ENCODE results near the gene MSH2.
"Not testable (repeated sequence)": the region's sequence is repeated elsewhere in the genome, so short reads cannot be mapped to it uniquely, and the experiment has no call there.

Gene MSH2

DNA sequence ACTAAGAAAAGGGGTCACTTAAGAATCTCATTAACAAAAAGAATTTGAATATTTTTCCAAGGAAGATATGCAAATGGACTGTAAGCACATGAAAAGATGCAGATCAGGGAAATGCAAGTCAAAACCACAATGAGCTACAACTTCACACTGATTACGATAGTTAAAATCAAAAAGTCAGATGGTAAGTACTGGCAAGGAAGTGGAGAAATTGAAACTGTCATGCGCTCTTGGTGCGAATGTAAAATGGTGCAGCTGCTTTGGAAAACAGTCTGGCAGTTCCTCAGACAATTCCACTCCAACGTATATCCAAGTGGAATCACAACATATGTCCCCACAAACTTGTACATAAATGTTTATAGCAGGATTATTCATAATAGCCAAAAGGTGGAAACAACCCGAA lies 81.4 kb downstream of the MSH2 start:
- no peak for DNase-seq (ENCODE audit: low read depth, low spot score)

DNA sequence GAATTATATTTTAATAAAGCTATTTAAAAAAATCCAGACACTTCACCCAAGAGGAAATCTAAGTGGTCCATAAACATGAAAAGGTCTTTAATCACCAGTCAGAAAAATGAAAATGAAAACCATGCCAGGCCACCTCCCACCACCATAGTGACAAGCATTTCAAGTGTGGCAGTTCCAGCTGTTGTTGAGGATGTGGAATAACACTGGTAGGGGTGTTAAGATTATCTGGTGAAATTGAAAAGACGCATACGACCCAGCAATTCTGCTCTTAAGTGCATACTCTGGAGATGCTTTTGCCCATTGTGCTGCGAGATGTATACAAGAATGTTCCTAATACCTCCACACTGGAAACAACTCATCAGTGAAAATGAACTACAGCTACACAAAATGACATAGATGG lies 82.2 kb downstream of the MSH2 start:
- no peak for DNase-seq (ENCODE audit: low read depth, low spot score)

DNA sequence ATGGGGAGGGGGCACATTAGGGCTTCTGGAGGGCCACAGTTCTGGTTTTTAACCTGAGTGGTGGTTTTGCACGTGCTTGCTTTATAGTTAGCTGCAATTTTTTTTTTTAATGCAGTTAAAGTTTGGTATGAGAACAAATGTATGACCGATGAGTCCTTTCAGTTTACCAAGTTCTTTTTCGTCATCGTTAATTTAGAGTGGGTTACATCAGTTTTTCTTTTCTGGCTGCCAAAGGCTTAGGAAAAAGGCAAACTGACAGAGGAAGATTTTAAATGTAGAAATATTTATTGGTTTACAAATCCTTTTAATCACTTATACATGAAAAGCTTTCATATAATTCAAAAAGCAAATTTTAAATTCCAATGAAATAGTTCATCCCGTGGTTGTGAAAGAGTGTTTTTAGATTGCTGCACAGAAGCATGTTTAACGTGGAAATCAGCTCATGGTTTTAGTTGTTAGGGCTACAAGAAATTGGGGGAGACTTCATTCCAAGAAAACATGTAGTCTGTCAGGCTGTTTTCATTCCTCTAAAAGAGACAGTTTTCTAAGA lies 82.9 kb downstream of the MSH2 start:
- no peak for DNase-seq (ENCODE audit: low read depth, low spot score)

DNA sequence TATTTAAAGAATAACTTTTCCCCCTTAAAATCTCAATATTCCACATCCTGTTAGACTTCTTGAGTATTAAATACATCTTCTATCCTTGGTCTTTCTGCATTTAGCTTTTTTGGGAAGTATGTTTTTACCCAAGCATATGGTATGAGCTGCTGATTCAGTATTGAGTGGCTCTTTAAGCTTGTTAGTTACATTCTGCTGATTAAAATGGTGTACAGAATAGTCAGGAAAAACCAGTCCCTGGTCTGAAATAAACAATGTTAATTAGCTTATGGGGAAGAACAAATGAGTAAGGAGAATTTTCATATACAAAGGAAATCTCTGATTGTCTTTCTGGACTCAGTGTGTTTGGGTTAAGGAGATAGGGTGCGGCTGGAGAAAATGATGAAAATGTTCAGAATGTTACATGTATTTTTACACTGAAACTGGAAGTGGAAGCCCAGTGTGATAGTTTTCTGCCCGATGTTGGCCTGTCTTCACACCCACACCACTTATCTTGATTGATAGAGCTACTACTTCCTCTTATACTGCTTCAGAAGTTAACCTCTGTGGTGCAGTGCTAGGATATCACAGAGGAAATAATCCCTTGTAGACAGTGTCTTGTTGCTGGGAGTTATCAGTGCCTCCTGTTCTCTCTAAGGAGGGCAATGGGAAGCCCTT lies 84.0 kb downstream of the MSH2 start:
- DNase-seq (ENCODE audit: low read depth, low spot score), result no peak

DNA sequence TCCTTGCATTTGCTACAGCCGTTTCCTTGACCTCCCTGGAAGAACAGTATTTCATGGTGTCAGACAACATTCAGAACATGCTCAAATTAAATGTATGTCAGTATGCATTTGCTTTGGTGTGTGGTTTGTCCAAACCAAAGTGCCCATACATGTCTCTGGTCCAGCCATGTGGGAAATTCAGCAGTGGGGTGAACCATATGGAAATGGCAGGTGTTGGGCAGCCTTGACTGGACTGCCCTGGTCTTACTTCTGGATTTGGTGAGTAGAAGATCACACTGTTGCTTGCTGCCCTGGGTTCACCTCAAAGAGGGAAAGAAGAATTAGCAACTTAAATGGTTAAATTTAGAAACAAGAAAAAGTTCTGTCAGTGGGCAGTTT lies 84.5 kb downstream of the MSH2 start:
- DNase-seq (ENCODE audit: low read depth, low spot score), result no peak

DNA sequence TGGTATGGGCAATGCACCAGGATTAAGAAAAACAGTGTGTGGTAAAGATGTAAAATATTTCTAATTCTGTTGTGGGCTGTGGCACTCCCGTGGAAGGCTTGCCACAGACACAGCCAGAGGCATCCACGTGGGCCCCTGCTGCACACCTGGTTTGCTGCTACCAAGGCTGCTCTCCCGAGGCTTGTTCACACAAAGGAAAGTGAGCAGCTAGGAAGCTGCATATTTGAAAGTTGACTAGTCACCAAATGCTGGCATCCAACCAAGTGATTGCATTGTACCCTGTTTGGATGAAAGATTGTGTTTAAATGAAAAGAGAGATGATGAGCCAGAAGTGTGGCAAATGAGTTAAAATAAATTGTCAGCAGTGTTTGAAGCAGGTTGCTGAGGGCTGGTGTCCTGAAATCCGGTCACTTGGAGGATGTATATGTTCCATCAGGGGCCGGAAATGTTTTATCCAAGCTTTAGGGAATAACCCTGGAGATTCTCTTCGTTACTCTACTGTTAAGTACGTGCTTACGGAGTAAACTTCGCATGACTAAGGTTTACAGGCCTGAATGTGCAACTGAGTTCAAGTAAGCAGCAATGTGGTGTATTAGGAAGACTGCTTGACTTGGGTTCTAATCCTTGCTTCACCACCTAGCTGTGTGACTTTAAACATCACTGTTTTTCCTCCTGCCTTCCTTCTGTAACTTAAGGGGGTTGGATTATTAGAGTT lies 86.1 kb downstream of the MSH2 start:
- DNase-seq (ENCODE audit: low read depth, low spot score), result no peak

DNA sequence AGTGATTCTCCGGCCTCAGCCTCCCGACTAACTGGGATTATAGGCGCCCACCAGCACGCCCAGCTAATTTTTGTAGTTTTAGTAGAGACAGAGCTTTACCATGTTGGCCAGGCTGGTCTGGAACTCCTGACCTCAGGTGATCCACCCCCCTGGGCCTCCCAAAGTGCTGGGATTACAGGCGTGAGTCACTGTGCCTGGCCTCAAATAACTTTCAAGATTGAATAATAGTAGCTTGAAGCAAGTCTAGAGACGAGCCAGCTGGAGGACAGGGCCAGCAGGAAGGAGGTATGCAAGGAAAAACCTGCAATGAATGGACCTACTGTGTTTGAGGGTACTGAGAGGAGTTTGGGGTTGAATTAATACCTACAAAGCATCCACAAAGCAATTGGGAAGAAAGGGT lies 87.5 kb downstream of the MSH2 start:
- no peak for DNase-seq (ENCODE audit: low read depth, low spot score)

DNA sequence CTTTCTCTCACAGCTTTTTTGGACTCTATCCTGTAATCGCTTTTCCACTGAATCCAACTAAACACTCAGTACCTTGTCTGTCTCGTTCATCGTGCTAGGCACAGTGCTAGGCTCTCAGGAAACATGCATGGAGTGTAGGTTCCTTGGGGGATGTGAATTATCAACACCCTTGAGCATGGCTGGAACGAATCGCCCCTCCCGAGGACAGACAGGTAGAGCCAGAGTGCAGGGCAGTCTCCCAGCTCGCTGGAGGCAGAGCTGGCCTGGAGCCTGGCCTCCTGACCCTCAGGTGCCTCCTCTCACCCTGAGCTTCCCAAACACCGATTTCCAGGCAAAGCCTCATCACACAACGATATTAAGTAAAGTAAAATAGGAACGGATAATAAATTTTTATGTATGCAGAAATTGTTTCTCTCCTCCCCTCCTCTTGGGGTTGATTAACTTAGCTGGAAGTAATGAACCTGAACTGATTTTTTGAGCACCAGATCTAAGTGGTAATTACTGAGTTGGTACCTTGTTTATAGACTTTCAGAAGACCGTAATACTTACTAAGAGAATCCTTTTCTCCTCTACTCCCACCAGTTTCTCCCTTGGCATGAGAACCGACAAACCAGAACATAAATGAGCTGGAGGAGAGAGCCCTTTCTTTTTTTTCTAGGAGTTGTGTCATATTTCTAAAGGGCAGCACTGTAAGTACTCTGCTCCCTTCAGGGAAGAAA lies 90.5 kb downstream of the MSH2 start:
- no peak for DNase-seq (ENCODE audit: low read depth, low spot score)

DNA sequence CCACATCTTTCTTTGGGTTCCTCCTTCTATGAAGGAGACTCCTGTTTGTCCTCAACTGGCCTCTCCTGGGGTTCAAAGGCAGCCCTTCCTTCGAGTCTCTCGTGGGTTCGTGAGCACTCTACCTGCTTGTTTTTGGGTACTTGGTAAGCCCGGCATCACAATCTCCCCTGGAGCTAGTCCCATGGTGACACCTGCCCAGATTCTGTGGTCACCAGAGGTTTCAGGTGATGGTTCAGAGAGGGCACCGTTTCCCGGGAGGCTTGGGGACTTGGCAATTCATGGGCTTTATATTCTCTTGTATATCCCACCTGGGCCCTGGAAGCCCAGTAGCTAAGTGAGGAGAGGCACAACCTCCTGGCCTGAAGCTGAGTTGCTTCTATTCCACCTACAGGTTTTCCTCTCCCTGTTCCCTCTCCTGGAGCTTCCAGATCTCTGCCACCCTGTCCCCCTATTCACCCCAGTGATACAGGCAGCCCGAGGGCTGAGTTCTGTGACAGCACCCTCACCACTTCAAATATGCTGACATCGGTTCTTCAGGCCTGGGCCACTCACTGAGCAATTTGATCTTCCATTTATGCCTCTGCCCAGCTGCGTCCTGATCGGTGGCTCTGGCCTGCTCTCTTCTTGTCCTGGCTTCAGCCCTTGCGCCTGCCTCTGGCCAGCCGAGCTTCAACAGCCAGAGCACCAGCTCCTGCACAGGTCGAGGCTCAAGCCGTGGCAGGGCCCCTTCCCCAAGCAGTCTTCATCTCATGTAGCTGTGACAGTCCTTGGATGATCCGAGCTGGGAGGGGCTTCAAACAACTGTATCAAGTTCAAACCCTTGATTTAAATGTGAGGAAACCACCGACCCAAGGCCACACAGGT lies 91.5 kb downstream of the MSH2 start:
- DNase-seq (ENCODE audit: low read depth, low spot score), result no peak

DNA sequence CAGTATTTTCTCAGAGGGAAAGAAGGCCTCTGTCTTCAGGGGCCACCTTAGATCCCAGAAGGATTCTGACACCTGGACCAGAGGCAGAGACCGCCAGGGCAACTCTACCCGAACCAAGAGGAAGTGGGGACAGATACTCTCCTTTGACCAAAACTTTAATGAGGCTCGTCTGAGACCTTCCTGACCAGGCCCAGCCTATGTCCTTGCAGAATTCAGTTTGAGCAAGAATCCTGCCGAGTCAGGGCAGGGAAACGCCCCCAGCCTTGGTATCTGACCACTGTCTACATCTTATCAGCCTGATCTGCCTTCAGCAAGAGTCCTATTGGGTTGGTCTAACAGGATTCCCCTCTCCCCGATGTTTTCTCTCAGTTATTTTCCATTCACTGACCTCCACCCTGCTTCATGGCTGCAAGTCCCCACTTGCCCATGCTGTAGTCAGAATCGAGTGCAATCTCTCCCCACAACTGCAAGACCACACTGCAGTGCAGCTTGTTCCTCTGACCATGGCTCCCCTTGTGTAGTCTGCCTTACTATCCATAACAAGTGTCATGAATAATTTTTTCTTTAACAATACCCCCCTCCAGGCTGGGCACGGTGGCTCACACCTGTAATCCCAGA lies 95.0 kb downstream of the MSH2 start:
- no peak for DNase-seq (ENCODE audit: low read depth, low spot score)

DNA sequence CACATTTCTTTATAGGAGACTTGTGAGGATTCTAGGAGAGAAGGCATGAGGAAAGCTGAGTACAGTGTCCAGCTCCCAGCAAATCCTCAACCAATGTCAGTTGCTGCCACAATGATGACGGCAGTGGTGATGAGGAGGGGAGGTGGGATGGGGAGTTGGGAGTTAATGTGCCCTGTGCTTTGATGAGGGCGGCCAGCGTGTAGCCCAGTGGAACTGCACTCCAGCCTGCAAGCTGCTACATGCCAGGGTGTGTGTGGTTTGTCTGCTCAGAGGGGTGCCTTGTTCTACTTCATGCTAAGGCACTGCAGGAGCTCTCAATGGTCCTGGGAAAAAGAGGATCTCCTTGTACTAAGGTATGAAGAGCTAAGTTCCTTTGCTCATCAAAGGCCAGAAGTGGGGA lies 96.1 kb downstream of the MSH2 start:
- no peak for DNase-seq (ENCODE audit: low read depth, low spot score)

DNA sequence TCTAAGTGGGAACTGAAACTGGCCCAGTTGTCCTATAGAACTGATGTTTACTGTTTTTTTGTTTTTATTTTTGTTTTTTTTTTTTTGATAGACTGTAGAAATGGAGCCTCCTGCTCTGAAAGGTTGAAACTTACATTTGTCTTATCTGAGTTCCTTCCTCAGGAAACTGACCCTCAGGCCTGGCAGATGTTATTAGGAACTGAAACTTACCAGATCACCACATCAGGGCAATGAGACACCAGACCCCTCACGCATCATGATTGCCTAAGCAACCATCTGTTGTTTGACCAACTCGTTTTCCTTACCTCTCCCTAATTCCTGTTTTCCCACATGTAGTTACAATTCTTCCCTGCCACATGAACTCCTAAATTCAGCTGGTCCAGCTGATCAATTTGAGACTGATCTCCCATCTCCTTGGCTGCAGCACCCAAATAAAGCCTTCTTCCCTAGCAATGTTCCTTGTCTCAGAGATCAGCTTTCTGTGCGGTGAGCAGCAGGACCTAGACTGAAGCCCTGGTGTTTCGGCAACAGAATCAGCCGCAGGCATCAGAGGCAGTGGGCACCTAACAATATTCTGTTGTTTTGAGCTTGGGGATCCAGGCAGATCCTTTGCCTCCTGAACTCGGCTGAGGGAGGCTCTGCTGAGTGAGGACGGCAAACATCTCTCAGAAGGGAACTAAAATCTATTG lies 96.8 kb downstream of the MSH2 start:
- no peak for DNase-seq (ENCODE audit: low read depth, low spot score)

DNA sequence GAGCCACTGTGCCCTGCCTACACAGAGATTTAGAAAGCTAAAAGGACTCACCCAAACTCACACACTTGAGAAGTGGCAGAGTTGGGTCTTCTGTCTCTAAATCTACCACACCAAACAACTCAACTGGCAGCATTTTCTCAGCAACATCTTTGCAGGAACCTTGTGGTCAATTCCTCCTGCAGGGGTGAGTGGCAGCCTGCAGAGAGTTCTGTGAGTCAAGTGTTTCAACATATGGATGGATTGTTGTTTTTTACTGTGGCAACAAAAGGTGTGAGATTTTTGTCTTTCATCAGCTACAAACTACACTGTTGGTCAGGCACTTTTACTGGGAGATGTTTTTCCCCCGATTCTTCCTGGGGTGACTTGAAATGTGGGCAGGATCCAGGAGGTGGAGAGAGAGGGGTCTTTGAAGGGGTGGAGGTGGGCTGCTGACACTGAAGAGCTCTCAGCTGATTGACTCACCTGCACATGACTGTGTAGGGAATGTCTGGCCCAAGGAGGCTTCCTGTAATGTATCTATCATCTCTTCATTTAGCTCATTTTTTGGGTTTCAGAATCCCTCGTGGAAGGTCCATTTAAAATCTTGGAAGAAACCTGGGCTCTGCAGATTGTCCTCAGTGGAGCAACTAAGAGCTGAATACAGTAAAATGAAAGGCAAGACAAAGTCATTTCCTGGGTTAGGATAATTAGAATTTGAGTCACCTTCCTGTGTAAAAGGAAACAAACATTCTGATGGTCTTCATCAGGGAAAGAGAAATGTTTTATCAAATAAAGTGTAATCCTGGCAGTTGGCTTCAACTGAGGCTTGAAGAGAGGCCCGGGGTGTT lies 98.6 kb downstream of the MSH2 start:
- DNase-seq (ENCODE audit: low read depth, low spot score), result no peak

DNA sequence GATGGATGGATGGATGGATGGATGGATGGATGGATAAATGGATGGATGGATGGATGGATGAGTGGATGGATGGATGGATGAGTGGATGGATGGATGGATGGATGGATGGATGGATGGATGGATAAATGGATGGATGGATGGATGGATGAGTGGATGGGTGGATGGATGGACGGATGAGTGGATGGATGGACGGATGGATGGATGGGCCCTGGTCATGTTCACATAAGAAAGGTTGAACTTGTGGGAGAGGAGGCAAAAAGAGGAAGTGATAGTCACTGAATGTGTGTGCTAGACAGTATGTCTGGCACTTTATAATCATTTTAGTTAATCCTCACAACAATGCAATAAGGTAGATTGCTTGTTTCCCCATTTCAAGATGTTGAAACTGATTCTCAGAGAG lies 99.5 kb downstream of the MSH2 start:
- DNase-seq (ENCODE audit: low read depth, low spot score), result not testable (repeated sequence)

DNA sequence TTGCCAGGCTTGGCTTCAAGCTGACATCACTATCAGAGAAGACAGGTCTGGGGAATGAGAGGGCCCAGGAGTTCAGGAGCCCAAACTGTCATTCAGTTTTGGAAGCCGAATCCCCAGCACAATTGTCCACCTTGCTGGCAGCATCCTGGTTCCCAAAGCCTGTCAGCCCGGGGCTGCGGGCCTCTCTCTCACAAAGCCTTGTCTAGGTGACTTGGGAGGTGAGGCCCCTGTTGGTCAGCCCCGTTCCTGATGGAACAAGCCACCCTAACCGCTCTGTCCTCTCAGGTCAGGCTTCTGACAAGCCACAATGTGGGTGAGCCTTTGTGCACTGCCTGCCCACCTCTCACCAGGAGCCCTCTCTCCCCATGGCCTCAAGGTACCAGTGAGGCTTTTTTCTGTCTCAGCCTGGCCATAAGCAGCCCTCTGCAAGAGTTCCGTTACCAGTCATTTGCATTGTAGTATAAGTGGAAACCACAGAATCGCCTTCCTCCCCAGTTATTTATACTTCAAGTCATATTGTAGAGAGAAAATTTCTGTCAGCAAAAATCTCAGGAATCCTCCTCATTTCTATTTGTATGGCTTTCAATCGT lies 100.6 kb downstream of the MSH2 start:
- no peak for DNase-seq (ENCODE audit: low read depth, low spot score)

DNA sequence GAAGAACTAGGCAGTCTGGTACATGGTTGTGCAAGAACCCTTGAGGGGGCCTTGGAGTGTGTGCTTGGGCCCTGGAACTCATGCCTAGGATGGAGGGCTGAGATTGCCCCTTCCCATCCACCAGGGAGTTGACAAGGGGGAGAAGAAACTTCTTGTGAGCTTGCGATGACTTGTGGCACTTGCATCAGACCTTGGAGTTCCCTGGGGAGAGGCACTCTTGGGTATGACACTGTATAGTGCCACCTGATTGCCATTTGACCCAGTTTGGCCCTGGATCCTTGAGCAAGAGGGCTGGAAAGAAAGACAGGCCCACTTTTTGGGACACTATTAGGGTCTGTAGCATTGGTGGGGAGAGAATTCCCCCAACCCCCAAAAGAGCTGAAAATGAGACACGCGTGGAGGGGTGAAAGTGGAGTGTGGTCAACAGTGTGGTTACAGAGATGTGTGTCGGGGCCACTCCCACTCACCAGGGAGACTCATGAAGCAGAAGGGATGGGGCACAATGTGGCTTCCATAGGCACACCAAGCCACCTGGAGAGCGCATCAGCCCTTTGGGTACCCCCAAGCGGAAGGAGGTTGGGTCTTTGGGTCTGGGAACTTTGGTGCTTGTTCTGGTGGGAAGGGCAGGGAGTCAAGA lies 101.3 kb downstream of the MSH2 start:
- DNase-seq (ENCODE audit: low read depth, low spot score), result no peak

DNA sequence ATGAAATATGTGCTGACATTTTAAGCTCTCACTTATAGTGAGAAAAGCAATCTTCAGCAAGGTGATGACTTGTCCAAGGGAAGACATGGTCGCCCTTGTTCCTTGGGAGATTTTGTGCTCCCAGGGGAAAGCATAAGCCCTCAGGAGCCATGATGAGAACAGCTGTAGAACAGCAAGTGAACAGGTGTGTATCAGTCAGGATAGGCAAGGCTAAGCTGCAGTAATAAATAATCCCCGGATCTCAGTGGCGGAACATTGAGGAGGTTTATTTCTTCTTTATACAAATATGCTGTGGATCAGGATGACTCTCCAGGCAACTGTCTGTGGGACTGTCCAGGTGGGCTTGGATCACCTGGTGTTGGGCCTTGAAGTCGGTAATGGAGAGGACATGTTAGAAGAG lies 103.1 kb downstream of the MSH2 start:
- no peak for DNase-seq (ENCODE audit: low read depth, low spot score)

DNA sequence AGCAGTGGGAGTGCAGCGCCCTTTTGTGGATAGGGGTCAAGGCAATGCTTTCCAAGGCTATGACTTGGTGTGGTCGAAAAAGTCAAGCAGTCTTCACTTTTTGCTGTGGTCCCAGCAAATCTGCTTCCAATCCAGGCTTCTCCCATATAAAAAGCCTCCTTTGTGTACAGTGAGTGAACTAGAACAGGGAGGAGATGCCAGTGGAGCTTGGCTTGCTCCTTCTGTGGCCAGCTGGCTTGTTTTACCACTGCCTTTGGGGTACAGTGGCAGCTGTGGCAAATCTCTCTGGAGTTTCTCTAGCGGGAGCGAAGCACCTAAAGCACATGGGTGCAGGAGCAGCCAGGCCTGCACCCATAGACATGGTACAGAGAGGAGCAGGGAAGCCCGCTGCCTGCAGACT lies 103.5 kb downstream of the MSH2 start:
- no peak for DNase-seq (ENCODE audit: low read depth, low spot score)

DNA sequence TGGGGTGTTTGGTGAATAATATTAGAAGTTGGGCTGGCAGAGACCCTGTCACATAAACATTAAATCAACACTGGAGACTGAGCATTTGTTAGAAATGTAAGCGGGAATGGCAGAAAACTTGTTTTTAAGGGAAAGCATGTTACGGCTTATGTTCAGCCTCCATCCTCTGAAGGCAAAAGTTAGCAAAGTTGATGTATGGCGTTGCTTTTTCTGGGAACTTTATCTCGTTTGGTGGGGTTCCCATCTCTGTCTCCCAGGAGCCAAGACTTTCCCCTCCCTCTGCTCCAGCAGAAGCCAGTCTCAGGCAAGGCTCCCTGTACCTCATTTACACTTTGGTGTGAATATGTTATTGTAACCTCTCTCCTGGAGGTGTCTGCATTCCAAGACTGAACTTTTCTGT lies 105.1 kb downstream of the MSH2 start:
- no peak for DNase-seq (ENCODE audit: low read depth, low spot score)

Data from activated CD4-positive, CD25-positive, alpha-beta regulatory T cell treated with anti-CD3 and anti-CD28 coated beads, Interleukin-2, amount 50 U/mL, for 16 hours (primary cell).